H1 (cell line): ENCODE data around the gene SERINC5. TPM values are rescaled to one million over a fixed set of nuclear protein-coding genes. Genes with fewer than 3 reads are reported as not detected.

ENCODE experiments used
- BRCA1 ChIP-seq: IDR thresholded peaks from 2 replicates; pipeline ENCODE4 v1.6.1; 2012; ENCODE audit warnings: low read depth, low read length, improper control_type of control experiment
- FOSL1 ChIP-seq: IDR thresholded peaks from 2 replicates; pipeline ENCODE4 v1.6.1; 2011; ENCODE audit warnings: mild to moderate bottlenecking, low read depth, low read length, moderate library complexity; ENCODE audit not compliant: insufficient read depth
- HDAC6 ChIP-seq: IDR thresholded peaks from one replicate; pipeline ENCODE4 v1.7.1; 2012; ENCODE audit warnings: low read depth, mild to moderate bottlenecking, inconsistent platforms, low read length, moderate library complexity
- JUND ChIP-seq: IDR thresholded peaks from 2 replicates; pipeline ENCODE4 v1.6.1; 2011; ENCODE audit warnings: mild to moderate bottlenecking, improper control_type of control experiment, low read length
- RBBP5 ChIP-seq: IDR thresholded peaks from 2 replicates; pipeline ENCODE4 v1.7.1; 2012; ENCODE audit warnings: low read depth, mild to moderate bottlenecking, inconsistent platforms, low read length, moderate library complexity, borderline replicate concordance
- polyA plus RNA-seq, 7 experiments: library from polyadenylated mRNA; depleted of rRNA in 3 of 7; stranded (reverse) in 5 of 7; unstranded in 2 of 7; fragments of >200 nt in 5 of 7; fragments of 200-250 nt in 2 of 7; gene quantifications; 1 replicate in 5 of 7; 2 replicates in 1 of 7; 4 replicates in 1 of 7; pipeline versions ENCODE4 v1.2.1 to v1.2.3, GENCODE V29; 2011 to 2013; ENCODE audit warnings: missing spikeins in 2 of 7, mixed read lengths in 2 of 7
- total RNA-seq: library from RNA; stranded (reverse); fragmentation: NEBNext Ultra II Directional; extraction: Animal tissue kit (Norgen Biotek cat#: 25700); gene quantifications from 2 replicates; pipeline ENCODE4 v1.2.1, GENCODE V29; 2021
- TF ChIP-seq, protein P1 (sequence below): IDR thresholded peaks from 2 replicates; pipeline ENCODE4 v1.6.1; 2011; ENCODE audit warnings: low read length, improper control_type of control experiment

Gene SERINC5
- total and polyA plus RNA-seq, 2 of the 8 experiments (the other 6 are each of a cell fraction or from before 2014, with no cell fraction given): 32.2 to 149 TPM

DNA sequence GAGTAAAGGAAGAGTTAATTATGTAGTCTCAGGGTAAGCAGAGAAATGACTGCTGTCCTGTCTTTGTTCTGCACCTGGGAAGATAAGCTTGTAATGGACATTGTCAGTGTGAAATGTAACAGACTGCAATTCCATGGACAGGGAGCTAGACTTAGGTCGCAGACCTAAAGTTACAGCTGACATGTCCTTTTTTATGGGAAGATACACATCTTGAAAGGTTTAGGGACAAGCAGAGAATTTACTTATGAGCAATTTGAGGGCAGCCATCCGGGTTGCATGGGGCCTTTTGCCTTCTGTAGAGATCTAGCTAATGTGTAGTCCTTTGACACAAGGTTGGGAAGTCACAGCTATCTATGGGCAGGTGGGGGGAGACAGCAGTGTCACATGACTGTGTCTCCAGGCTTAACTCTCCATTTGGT is 85.7 kb downstream of the SERINC5 start (continued):
- TF ChIP-seq FOSL1: no peak
- TF ChIP-seq JUND: no peak
- TF ChIP-seq, protein P1, sequence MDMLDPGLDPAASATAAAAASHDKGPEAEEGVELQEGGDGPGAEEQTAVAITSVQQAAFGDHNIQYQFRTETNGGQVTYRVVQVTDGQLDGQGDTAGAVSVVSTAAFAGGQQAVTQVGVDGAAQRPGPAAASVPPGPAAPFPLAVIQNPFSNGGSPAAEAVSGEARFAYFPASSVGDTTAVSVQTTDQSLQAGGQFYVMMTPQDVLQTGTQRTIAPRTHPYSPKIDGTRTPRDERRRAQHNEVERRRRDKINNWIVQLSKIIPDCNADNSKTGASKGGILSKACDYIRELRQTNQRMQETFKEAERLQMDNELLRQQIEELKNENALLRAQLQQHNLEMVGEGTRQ: no peak
- TF ChIP-seq HDAC6: no peak
- TF ChIP-seq BRCA1: no peak
- no peak for TF ChIP-seq RBBP5
